ENCODE measurements around the gene IL12RB1. TPM values are rescaled to one million over a fixed set of nuclear protein-coding genes. Genes with fewer than 3 reads are reported as not detected.

IL12RB1 gene
- total and polyA plus RNA-seq, 2 of the 13 experiments (the other 11 are each of a cell fraction or from before 2014, with no cell fraction given): 0.03 to 0.04 TPM

DNA sequence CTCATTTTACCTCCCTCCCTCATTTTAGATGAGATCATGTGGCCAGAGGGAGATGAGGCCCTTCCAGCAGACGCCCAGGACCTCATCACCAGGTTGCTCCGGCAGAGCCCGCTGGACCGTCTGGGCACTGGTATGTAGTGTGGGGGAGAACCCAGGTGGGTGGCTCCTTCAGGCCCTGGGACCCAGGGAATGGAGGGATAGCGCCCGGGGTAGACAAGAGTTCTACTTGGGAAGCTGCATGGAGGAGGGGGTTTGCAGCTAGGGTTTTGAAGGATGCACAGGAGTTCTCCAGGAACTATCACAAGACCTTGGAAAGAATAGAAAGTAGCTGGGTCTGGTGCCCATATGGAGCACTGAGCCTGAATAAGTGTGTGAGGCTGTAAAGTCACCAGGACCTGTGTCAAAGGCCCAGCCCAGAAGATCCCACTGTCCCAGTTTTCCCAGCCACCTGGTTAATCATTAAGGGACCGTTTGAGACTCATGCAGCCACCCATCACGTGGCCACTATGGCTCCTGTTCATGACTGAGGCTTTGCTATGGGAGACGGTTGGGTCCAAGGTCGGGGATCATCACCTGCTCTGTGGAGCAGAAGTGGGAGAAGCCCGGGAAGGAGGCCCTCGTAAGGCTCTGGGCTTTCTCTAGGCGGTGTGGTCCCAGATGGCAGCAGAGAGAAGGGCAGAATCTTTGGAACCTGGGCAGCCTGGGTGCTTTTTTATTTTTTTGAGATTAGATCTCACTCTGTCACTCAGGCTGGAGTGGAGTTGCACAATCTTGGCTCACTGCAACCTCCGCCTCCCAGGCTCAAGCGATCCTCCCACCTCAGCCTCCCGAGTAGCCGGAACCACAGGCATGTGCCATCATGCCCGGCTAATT lies 49.2 kb upstream of the IL12RB1 start (continued):
- peak; percentile 92 for TF ChIP-seq PRDM15 (CRISPR knock-in tag; IDR thresholded peaks at IDR 0.05)
- no peak for TF ChIP-seq ZNF879 (CRISPR knock-in tag; IDR thresholded peaks at IDR 0.05)
- TF ChIP-seq ZBTB7B (CRISPR knock-in tag; IDR thresholded peaks at IDR 0.05): peak; percentile 18; the same call in 1 of the 2 replicates
- no peak for TF ChIP-seq NR2F1 (CRISPR knock-in tag; IDR thresholded peaks at IDR 0.05)
- TF ChIP-seq HNF1A (IDR thresholded peaks at IDR 0.05; ENCODE audit: low read depth): peak; percentile 99
- TF ChIP-seq HNF1A (CRISPR knock-in tag; IDR thresholded peaks at IDR 0.05; ENCODE audit: borderline replicate concordance): peak; percentile 99
- no peak for TF ChIP-seq THYN1 (CRISPR knock-in tag; IDR thresholded peaks at IDR 0.05; ENCODE audit: borderline replicate concordance, low read depth)
- TF ChIP-seq ZNF230 (CRISPR knock-in tag; IDR thresholded peaks at IDR 0.05): no peak
- TF ChIP-seq ZNF337 (CRISPR knock-in tag; IDR thresholded peaks at IDR 0.05; ENCODE audit: borderline replicate concordance, low read depth): peak; percentile 93; the same call in 1 of the 2 replicates
- TF ChIP-seq ZNF142 (CRISPR knock-in tag; IDR thresholded peaks at IDR 0.05): peak; percentile 75; the same call in 1 of the 2 replicates
- no peak for TF ChIP-seq PAX8 (CRISPR knock-in tag; IDR thresholded peaks at IDR 0.05; ENCODE audit: borderline replicate concordance)
- TF ChIP-seq ZNF44 (CRISPR knock-in tag; IDR thresholded peaks at IDR 0.05): peak; percentile 81; the same call in 1 of the 2 replicates
- 0 out of 2 replicates have a peak, but pooled peaks have one; percentile 46 for TF ChIP-seq RCOR2 (CRISPR knock-in tag; IDR thresholded peaks at IDR 0.05)
- no peak for TF ChIP-seq TEAD2 (CRISPR knock-in tag; IDR thresholded peaks at IDR 0.05)
